ENCODE measurements around the gene SEMA6B.

SEMA6B gene

DNA sequence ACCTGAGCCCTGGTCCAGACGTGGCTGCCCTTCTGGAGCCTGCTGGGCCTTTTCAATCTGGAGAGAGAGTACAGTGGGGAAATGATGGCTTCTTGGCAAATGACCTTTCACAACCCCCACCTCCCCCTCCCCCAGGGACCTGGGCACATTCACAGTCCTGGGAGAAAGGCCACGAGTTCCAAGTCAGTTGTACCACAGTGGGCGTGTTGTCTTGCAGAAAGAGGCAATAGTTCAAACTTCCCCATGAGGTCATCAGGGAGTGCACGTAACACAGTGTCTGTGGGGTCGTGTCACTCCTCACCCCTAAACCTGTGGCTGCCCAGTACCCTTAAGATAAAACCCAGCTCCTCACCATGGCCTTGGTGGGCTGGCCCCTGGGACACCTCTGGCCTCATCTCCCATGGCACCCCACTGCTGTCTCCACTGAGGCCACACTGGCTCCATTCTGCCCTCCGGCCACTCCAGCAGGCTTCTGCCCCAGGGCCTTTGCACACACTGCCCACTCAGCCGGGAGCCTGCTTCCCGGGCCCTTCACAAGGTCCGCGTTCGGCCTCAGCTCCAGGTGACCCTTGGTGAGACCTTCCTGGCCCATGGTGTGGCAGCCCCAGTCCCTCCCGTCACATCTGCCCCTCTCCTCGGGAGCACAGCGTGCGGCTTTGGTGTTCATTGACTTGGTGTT, 54.5 kb downstream of the SEMA6B start:
- no peak for DNase-seq

DNA sequence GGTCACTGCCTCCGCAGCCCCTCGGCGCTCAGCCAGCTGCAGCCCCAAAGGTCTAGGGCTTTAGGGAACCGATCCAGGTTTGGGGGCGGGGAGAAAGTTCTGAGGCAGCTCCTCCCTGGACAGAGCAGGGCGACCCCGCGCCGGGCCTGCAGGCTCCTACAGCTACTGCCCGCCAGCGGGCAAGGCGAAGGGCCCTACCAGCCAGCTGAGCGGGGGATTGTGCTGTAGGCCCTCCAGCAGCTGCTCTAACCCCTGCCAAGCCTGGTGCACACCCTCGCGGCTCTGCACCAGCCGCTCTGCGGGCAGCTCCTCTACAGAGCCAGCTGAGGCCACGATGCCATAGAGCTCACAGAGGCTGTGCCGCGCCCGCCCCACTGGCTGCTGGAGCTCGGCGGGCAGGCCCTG, 55.2 kb downstream of the SEMA6B start:
- no peak for DNase-seq

- no peak for DNase-seq
Measured at GRCh38 chr19:4503825-4504170, 55.7 kb downstream of the SEMA6B start.

GRCh38 chr19:4503132-4503824, 56.2 kb downstream of the SEMA6B start:
- DNase-seq, result no peak

- DNase-seq, result no peak
Measured at GRCh38 chr19:4502282-4503131, 57.0 kb downstream of the SEMA6B start.

- no peak for DNase-seq
Measured at GRCh38 chr19:4501691-4502090, 57.8 kb downstream of the SEMA6B start.

DNA sequence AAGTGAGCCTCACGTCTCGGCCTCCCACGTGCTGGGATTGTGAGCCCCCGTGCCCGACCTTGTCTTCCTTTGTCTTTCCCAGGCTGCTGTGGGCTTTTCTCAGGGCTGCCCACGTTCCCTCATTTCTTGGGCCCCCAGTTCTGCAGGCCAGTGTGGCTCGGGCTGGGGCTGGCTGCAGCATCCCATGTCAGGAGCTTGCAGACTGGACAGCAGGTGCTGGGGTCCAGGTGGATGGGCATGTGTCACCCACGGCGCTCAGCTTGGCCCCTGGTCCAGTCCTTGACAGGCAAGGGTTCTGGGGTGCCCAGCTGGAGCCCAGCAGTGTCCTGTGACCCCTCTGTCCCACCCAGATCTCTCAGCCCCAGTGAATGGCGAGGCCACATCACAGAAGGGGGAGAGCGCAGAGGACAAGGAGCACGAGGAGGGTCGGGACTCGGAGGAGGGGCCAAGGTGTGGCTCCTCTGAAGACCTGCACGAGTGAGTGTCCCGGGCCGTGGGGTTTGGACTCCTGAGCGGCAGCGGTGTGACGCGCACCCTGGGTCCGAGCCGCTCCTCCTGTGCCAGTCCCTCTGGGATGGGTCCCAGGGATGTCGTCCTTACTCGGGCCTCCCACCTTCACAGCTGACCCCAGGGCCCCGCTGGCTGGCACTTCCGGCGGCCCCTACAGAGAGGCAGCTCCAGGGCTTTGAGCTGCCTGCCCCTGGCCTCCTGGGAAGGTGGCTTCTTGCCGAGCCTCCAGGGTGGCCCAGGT, 58.5 kb downstream of the SEMA6B start:
- no peak for DNase-seq

- no peak for DNase-seq
Measured at GRCh38 chr19:4499855-4500254, 59.6 kb downstream of the SEMA6B start.

DNA sequence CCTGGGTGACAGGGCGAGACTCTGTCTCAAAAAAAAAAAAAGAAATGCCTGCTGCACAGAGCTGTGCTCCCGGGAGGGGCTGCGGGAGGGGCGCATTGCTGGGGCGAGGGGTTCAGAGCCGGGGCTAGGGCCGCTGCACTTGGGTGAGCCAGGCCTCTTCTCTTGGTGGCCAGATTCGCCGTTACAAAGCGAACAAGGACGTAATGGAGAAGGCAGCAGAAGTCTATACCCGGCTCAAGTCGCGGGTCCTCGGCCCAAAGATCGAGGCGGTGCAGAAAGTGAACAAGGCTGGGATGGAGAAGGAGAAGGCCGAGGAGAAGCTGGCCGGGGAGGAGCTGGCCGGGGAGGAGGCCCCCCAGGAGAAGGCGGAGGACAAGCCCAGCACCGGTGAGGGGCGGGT, 60.2 kb downstream of the SEMA6B start:
- no peak for DNase-seq

- DNase-seq, result no peak
Measured at GRCh38 chr19:4498694-4499093, 60.8 kb downstream of the SEMA6B start.

- no peak for DNase-seq
Measured at GRCh38 chr19:4497770-4498389, 61.6 kb downstream of the SEMA6B start.

GRCh38 chr19:4496304-4496703, 63.2 kb downstream of the SEMA6B start:
- no peak for DNase-seq

DNA sequence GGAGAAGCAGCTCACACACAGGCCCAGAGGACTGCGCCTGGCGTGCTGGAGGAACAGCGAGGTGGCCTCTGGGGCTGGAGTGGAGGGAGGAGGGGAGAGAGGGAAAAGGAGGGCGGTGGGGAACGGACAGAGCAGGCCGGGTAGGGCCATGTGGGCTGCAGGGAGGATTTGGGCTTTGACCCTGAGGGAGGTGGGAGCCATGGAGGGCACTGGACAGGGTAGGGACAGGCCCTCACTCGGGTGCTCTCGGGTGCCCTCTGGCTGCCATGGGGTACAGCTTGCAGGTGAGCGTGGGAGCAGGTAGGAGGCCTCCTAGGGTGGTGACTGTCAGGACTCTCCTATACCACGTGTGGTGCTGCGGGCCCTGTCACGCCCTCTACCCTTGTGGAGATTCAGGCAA, 64.0 kb downstream of the SEMA6B start:
- no peak for DNase-seq

GRCh38 chr19:4494691-4495064, 64.8 kb downstream of the SEMA6B start:
- DNase-seq, result no peak

DNA sequence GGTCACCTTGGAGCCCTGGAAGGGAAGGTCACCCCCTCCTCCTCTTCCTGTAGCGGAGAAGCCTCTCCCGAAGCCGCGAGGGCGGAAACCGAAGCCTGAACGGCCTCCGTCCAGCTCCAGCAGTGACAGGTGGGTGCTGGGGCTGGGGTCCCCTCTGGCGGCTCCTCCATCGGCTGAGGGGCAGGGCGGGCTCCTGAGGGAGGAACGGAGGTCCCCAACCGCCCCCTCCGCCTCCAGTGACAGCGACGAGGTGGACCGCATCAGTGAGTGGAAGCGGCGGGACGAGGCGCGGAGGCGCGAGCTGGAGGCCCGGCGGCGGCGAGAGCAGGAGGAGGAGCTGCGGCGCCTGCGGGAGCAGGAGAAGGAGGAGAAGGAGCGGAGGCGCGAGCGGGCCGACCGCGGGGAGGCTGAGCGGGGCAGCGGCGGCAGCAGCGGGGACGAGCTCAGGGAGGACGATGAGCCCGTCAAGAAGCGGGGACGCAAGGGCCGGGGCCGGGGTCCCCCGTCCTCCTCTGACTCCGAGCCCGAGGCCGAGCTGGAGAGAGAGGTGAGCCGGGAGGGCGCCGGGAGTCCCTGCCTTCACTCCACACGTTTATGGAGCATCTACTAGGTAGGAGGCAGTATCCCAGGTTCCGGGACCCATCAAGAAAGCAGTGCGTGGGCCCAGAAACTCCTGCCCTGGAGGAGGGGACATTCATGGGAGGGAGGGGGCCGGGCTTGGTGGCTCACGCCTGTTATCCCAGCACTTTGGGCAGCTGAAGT, 65.4 kb downstream of the SEMA6B start:
- no peak for DNase-seq

DNA sequence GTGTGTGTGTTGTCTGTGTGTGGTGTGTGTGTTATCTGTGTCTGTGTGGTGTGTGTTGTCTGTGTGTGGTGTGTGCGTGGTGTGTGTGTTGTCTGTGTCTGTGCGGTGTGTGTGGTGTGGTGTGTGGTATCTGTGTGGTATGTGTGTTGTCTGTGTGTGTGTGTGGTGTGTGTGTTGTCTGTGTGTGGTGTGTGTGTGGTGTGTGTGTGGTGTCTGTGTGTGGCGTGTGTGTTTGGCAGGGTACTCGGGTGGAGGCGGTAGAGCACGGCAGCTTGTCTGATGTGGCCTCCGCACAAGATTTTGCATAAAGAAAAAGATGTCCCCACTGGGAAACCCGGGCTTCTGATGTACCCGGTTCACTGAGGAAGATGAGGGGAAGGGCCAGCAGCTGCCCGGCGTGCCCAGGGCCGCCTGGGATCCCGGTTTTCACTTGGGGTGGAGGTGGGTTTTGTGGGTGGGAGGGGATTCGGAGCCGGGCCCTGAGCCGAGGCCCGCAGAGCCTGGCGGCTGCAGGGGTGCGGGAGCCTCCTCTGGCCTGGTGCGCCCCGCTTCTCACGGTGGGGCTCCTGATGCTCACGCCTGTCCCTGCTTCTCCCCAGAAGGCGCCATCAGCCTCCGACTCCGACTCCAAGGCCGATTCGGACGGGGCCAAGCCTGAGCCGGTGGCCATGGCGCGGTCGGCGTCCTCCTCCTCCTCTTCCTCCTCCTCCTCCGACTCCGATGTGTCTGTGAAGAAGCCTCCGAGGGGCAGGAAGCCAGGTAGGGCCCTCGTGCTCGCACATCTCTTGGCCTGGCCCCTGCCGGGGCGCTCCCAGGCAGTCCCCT, 66.2 kb downstream of the SEMA6B start:
- no peak for DNase-seq

All from fibroblast of skin of scalp (primary cell).